ENCODE measurements around the gene HRH3.

The HRH3 gene

GRCh38 chr20:62182469-62183425 lies 37.3 kb downstream of the HRH3 start, which contains the start of gene MTG2 (continued):
- TF ChIP-seq ZNF830 (tag by site-specific recombination; IDR thresholded peaks at IDR 0.05; ENCODE audit: low read depth) (no peak), ZFP41 (tag by site-specific recombination; IDR thresholded peaks at IDR 0.05; ENCODE audit: borderline replicate concordance) (no peak), ZNF48 (tag by site-specific recombination; IDR thresholded peaks at IDR 0.05) (no peak), KLF7 (tag by site-specific recombination; IDR thresholded peaks at IDR 0.05; ENCODE audit: borderline replicate concordance) (no peak), GLIS1 (tag by site-specific recombination; IDR thresholded peaks at IDR 0.05) (peak; percentile 56), ZNF146 (tag by site-specific recombination; IDR thresholded peaks at IDR 0.05) (peak; percentile 8; the same call in 1 of the 2 replicates), ZNF184 (tag by site-specific recombination; IDR thresholded peaks at IDR 0.05) (no peak), GLIS2 (tag by site-specific recombination; IDR thresholded peaks at IDR 0.05) (peak; percentile 47; the same call in 1 of the 2 replicates), ZNF274 (IDR thresholded peaks at IDR 0.05; ENCODE audit: low read length) (no peak), ZNF274 (tag by site-specific recombination; IDR thresholded peaks at IDR 0.05; ENCODE audit: borderline replicate concordance) (no peak), ZNF404 (tag by site-specific recombination; IDR thresholded peaks at IDR 0.05) (no peak), KLF8 (tag by site-specific recombination; IDR thresholded peaks at IDR 0.05) (peak; percentile 3; the same call in 1 of the 2 replicates), ZFP37 (tag by site-specific recombination; IDR thresholded peaks at IDR 0.05) (0 out of 2 replicates have a peak, but pooled peaks have one; percentile 80), ZNF202 (tag by site-specific recombination; IDR thresholded peaks at IDR 0.05; ENCODE audit: borderline replicate concordance) (no peak), ZNF473 (tag by site-specific recombination; IDR thresholded peaks at IDR 0.05) (no peak), ZNF121 (tag by site-specific recombination; IDR thresholded peaks at IDR 0.05) (0 out of 2 replicates have a peak, but pooled peaks have one; percentile 9), ZNF248 (tag by site-specific recombination; IDR thresholded peaks at IDR 0.05) (no peak), ZNF677 (tag by site-specific recombination; IDR thresholded peaks at IDR 0.05) (no peak), ZNF280D (tag by site-specific recombination; IDR thresholded peaks at IDR 0.05) (no peak)
- TF ChIP-seq, protein P1, sequence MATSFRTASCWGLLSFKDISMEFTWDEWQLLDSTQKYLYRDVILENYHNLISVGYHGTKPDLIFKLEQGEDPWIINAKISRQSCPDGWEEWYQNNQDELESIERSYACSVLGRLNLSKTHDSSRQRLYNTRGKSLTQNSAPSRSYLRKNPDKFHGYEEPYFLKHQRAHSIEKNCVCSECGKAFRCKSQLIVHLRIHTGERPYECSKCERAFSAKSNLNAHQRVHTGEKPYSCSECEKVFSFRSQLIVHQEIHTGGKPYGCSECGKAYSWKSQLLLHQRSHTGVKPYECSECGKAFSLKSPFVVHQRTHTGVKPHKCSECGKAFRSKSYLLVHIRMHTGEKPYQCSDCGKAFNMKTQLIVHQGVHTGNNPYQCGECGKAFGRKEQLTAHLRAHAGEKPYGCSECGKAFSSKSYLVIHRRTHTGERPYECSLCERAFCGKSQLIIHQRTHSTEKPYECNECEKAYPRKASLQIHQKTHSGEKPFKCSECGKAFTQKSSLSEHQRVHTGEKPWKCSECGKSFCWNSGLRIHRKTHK (tag by site-specific recombination; IDR thresholded peaks at IDR 0.05): no peak
- TF ChIP-seq, protein P2, sequence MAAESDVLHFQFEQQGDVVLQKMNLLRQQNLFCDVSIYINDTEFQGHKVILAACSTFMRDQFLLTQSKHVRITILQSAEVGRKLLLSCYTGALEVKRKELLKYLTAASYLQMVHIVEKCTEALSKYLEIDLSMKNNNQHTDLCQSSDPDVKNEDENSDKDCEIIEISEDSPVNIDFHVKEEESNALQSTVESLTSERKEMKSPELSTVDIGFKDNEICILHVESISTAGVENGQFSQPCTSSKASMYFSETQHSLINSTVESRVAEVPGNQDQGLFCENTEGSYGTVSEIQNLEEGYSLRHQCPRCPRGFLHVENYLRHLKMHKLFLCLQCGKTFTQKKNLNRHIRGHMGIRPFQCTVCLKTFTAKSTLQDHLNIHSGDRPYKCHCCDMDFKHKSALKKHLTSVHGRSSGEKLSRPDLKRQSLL (tag by site-specific recombination; IDR thresholded peaks at IDR 0.05): no peak
- TF ChIP-seq, protein P3, sequence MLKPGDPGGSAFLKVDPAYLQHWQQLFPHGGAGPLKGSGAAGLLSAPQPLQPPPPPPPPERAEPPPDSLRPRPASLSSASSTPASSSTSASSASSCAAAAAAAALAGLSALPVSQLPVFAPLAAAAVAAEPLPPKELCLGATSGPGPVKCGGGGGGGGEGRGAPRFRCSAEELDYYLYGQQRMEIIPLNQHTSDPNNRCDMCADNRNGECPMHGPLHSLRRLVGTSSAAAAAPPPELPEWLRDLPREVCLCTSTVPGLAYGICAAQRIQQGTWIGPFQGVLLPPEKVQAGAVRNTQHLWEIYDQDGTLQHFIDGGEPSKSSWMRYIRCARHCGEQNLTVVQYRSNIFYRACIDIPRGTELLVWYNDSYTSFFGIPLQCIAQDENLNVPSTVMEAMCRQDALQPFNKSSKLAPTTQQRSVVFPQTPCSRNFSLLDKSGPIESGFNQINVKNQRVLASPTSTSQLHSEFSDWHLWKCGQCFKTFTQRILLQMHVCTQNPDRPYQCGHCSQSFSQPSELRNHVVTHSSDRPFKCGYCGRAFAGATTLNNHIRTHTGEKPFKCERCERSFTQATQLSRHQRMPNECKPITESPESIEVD (tag by site-specific recombination; IDR thresholded peaks at IDR 0.05): no peak
- TF ChIP-seq, protein P4, sequence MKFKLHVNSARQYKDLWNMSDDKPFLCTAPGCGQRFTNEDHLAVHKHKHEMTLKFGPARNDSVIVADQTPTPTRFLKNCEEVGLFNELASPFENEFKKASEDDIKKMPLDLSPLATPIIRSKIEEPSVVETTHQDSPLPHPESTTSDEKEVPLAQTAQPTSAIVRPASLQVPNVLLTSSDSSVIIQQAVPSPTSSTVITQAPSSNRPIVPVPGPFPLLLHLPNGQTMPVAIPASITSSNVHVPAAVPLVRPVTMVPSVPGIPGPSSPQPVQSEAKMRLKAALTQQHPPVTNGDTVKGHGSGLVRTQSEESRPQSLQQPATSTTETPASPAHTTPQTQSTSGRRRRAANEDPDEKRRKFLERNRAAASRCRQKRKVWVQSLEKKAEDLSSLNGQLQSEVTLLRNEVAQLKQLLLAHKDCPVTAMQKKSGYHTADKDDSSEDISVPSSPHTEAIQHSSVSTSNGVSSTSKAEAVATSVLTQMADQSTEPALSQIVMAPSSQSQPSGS (tag by site-specific recombination; IDR thresholded peaks at IDR 0.05; ENCODE audit: low read depth): no peak
- TF ChIP-seq, protein P5, sequence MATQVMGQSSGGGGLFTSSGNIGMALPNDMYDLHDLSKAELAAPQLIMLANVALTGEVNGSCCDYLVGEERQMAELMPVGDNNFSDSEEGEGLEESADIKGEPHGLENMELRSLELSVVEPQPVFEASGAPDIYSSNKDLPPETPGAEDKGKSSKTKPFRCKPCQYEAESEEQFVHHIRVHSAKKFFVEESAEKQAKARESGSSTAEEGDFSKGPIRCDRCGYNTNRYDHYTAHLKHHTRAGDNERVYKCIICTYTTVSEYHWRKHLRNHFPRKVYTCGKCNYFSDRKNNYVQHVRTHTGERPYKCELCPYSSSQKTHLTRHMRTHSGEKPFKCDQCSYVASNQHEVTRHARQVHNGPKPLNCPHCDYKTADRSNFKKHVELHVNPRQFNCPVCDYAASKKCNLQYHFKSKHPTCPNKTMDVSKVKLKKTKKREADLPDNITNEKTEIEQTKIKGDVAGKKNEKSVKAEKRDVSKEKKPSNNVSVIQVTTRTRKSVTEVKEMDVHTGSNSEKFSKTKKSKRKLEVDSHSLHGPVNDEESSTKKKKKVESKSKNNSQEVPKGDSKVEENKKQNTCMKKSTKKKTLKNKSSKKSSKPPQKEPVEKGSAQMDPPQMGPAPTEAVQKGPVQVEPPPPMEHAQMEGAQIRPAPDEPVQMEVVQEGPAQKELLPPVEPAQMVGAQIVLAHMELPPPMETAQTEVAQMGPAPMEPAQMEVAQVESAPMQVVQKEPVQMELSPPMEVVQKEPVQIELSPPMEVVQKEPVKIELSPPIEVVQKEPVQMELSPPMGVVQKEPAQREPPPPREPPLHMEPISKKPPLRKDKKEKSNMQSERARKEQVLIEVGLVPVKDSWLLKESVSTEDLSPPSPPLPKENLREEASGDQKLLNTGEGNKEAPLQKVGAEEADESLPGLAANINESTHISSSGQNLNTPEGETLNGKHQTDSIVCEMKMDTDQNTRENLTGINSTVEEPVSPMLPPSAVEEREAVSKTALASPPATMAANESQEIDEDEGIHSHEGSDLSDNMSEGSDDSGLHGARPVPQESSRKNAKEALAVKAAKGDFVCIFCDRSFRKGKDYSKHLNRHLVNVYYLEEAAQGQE (tag by site-specific recombination; IDR thresholded peaks at IDR 0.05): peak; percentile 74; the same call in 1 of the 2 replicates

Measured in HEK293 (cell line).